ENCODE measurements around the gene SCOC.
A peak's percentile ranks its signal among the peaks of the same experiment; 100 is the strongest.
"Not testable (repeated sequence)": the region's sequence is repeated elsewhere in the genome, so short reads cannot be mapped to it uniquely, and the experiment has no call there.

Gene SCOC

GRCh38 chr4:140363051-140363450 lies 10.4 kb upstream of the SCOC start:
- DNase-seq: no peak

- no peak for DNase-seq
Observed at GRCh38 chr4:140363558-140363957, 9.9 kb upstream of the SCOC start.

- DNase-seq: peak; percentile 39
Observed at GRCh38 chr4:140367738-140368137, 5.7 kb upstream of the SCOC start.

- DNase-seq: no peak
Observed at GRCh38 chr4:140368686-140369085, 4.8 kb upstream of the SCOC start.

GRCh38 chr4:140372751-140373327 lies 607 bp upstream of the SCOC start:
- peak; percentile 15 for DNase-seq

GRCh38 chr4:140374130-140374477 lies 658 bp downstream of the SCOC start:
- DNase-seq: no peak

- no peak for DNase-seq
Observed at GRCh38 chr4:140382732-140383131, 9.3 kb downstream of the SCOC start.

- no peak for DNase-seq
Observed at GRCh38 chr4:140388015-140388414, 14.6 kb downstream of the SCOC start.

GRCh38 chr4:140395668-140396067 lies 22.2 kb downstream of the SCOC start:
- no peak for DNase-seq

- no peak for DNase-seq
Observed at GRCh38 chr4:140400111-140400510, 26.7 kb downstream of the SCOC start.

- no peak for DNase-seq
Observed at GRCh38 chr4:140406292-140406691, 32.8 kb downstream of the SCOC start.

GRCh38 chr4:140408974-140409373 lies 35.5 kb downstream of the SCOC start:
- no peak for DNase-seq

- not testable (repeated sequence) for DNase-seq
Observed at GRCh38 chr4:140413130-140413969, 39.9 kb downstream of the SCOC start.

GRCh38 chr4:140423106-140423505 lies 49.7 kb downstream of the SCOC start:
- no peak for DNase-seq

GRCh38 chr4:140426610-140427105 lies 53.2 kb downstream of the SCOC start:
- DNase-seq: no peak

- DNase-seq: peak; percentile 55
Observed at GRCh38 chr4:140427106-140427918, 53.9 kb downstream of the SCOC start, which contains the start of gene CLGN. Gene CLGN, minus strand, starts transcription at chr4:140427648. Its CDS starts 14,570 bp downstream, at chr4:140413078.

GRCh38 chr4:140427919-140428471 lies 54.5 kb downstream of the SCOC start:
- no peak for DNase-seq

Data from fibroblast of skin of back (primary cell).